H1 (cell line): ENCODE data around the gene ERLIN1.

Experiments
- BACH1 ChIP-seq: IDR thresholded peaks from 2 replicates; pipeline ENCODE4 v1.6.1; 2012; ENCODE audit warnings: low read length, improper control_type of control experiment
- CHD2 ChIP-seq: IDR thresholded peaks from 2 replicates; pipeline ENCODE4 v1.6.1; 2012; ENCODE audit warnings: low read length, improper control_type of control experiment
- EP300 ChIP-seq, 2 experiments: IDR thresholded peaks; 1 replicate in 1 of 2; 2 replicates in 1 of 2; pipeline ENCODE4 v1.6.1; 2011 to 2012; ENCODE audit warnings: low read depth in 2 of 2, low read length in 2 of 2, mild to moderate bottlenecking in 2 of 2, borderline replicate concordance in 1 of 2, inconsistent platforms in 1 of 2, moderate library complexity in 1 of 2
- EZH2 ChIP-seq: fragments of 200-600 bp; sonication (generic); IDR thresholded peaks from 2 replicates; pipeline ENCODE4 v1.7.1; 2012; ENCODE audit warnings: low read depth, mild to moderate bottlenecking, moderate library complexity, low read length, inconsistent platforms; ENCODE audit not compliant: severe bottlenecking
- POLR2A ChIP-seq, 2 experiments: IDR thresholded peaks; 1 replicate in 1 of 2; 2 replicates in 1 of 2; pipeline ENCODE4 v1.6.1; 2011; ENCODE audit warnings: low read depth in 2 of 2, low read length in 2 of 2, mild to moderate bottlenecking in 2 of 2; ENCODE audit errors: control extremely low read depth in 1 of 2
- POLR2AphosphoS5 ChIP-seq: IDR thresholded peaks from 2 replicates; pipeline ENCODE4 v1.6.1; 2011; ENCODE audit warnings: low read depth, low read length
- RXRA ChIP-seq: IDR thresholded peaks from 2 replicates; pipeline ENCODE4 v1.6.1; 2011; ENCODE audit warnings: low read depth, mild to moderate bottlenecking, low read length, moderate library complexity; ENCODE audit not compliant: insufficient read depth
- TF ChIP-seq, protein P1 (sequence below), 3 experiments: IDR thresholded peaks; 1 replicate in 2 of 3; 2 replicates in 1 of 3; pipeline versions ENCODE4 v1.5.1 to v1.6.1; 2011; ENCODE audit warnings: low read length in 3 of 3, mild to moderate bottlenecking in 3 of 3, inconsistent platforms in 2 of 3, low read depth in 1 of 3, moderate library complexity in 1 of 3; ENCODE audit not compliant: insufficient read depth in 1 of 3; ENCODE audit errors: control extremely low read depth in 1 of 3
- TF ChIP-seq, protein P2 (sequence below): IDR thresholded peaks from 2 replicates; pipeline ENCODE4 v1.6.1; 2012; ENCODE audit warnings: low read length, inconsistent platforms
- TF ChIP-seq, protein P3 (sequence below): IDR thresholded peaks from 2 replicates; pipeline ENCODE4 v1.6.1; 2011; ENCODE audit warnings: low read length, improper control_type of control experiment

DNA sequence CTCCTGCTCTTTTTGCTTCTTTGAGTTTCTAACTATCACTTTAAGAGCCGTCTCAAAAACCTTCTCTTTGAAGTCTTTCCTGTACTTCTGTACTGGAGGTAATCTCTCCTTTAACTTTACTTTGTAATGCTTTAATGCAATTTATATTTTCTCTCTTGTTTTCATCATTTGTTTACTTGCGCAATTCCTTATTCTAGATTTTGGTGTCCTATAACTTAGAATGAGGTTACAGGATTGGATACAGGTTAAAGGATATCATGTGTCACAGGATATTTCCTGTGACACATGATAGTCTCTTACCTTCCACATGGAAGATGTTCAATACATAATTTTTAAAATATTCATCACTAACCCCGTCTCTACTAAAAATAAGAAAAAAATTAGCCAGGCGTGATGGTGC lies 61.7 kb downstream of the ERLIN1 start:
- TF ChIP-seq, protein P1, sequence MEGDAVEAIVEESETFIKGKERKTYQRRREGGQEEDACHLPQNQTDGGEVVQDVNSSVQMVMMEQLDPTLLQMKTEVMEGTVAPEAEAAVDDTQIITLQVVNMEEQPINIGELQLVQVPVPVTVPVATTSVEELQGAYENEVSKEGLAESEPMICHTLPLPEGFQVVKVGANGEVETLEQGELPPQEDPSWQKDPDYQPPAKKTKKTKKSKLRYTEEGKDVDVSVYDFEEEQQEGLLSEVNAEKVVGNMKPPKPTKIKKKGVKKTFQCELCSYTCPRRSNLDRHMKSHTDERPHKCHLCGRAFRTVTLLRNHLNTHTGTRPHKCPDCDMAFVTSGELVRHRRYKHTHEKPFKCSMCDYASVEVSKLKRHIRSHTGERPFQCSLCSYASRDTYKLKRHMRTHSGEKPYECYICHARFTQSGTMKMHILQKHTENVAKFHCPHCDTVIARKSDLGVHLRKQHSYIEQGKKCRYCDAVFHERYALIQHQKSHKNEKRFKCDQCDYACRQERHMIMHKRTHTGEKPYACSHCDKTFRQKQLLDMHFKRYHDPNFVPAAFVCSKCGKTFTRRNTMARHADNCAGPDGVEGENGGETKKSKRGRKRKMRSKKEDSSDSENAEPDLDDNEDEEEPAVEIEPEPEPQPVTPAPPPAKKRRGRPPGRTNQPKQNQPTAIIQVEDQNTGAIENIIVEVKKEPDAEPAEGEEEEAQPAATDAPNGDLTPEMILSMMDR (IDR thresholded peaks at IDR 0.05; ENCODE audit: control extremely low read depth in 1 of 3, insufficient read depth in 1 of 3, low read depth in 1 of 3, low read length in 3 of 3), result no peak
- TF ChIP-seq EP300 (IDR thresholded peaks at IDR 0.05; ENCODE audit: borderline replicate concordance in 1 of 2, low read depth in 2 of 2, low read length in 2 of 2) (no peak), EZH2 (no peak), POLR2AphosphoS5 (no peak), RXRA (no peak), BACH1 (no peak), CHD2 (no peak), POLR2A (IDR thresholded peaks at IDR 0.05; ENCODE audit: control extremely low read depth in 1 of 2, low read depth in 2 of 2, low read length in 2 of 2) (no peak)
- TF ChIP-seq, protein P2, sequence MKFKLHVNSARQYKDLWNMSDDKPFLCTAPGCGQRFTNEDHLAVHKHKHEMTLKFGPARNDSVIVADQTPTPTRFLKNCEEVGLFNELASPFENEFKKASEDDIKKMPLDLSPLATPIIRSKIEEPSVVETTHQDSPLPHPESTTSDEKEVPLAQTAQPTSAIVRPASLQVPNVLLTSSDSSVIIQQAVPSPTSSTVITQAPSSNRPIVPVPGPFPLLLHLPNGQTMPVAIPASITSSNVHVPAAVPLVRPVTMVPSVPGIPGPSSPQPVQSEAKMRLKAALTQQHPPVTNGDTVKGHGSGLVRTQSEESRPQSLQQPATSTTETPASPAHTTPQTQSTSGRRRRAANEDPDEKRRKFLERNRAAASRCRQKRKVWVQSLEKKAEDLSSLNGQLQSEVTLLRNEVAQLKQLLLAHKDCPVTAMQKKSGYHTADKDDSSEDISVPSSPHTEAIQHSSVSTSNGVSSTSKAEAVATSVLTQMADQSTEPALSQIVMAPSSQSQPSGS, result no peak
- TF ChIP-seq, protein P3, sequence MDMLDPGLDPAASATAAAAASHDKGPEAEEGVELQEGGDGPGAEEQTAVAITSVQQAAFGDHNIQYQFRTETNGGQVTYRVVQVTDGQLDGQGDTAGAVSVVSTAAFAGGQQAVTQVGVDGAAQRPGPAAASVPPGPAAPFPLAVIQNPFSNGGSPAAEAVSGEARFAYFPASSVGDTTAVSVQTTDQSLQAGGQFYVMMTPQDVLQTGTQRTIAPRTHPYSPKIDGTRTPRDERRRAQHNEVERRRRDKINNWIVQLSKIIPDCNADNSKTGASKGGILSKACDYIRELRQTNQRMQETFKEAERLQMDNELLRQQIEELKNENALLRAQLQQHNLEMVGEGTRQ, result no peak
